ENCODE measurements around the gene ART3.

ART3 gene

GRCh38 chr4:76153356-76153755 lies 78.8 kb downstream of the ART3 start:
- Histone ChIP-seq H3K4me3 (ENCODE audit: low read depth in 1 of 2, low read length in 1 of 2) (no peak overlapping the region), H3K27ac (no peak overlapping the region), H3K9me3 (no peaks in the 10 kb centered on the region), H3K4me1 (ENCODE audit: control insufficient read depth in 1 of 2, insufficient read depth in 1 of 2, low read depth in 1 of 2, low read length in 1 of 2) (no peaks in the 10 kb centered on the region), H3K36me3 (no peaks in the 10 kb centered on the region), H3K27me3 (no peaks in the 10 kb centered on the region)
- TF ChIP-seq CTCF (IDR thresholded peaks at IDR 0.05) = no peak

- Histone ChIP-seq H3K27me3 (no peaks in the 10 kb centered on the region), H3K27ac (no peak overlapping the region), H3K36me3 (peaks cover 14% of the 10 kb centered on the region), H3K9me3 (no peaks in the 10 kb centered on the region), H3K4me3 (ENCODE audit: low read depth in 1 of 2, low read length in 1 of 2) (no peak overlapping the region), H3K4me1 (ENCODE audit: control insufficient read depth in 1 of 2, insufficient read depth in 1 of 2, low read depth in 1 of 2, low read length in 1 of 2) (no peaks in the 10 kb centered on the region)
- no peak for TF ChIP-seq CTCF (IDR thresholded peaks at IDR 0.05)
These were observed 81.5 kb downstream of the ART3 start for GRCh38 chr4:76155979-76156378.

- H3K4me1 ChIP-seq (ENCODE audit: control insufficient read depth in 1 of 2, insufficient read depth in 1 of 2, low read depth in 1 of 2, low read length in 1 of 2) = no peaks in the 10 kb centered on the region
- no peak for TF ChIP-seq CTCF (IDR thresholded peaks at IDR 0.05)
- no peak overlapping the region for H3K27ac ChIP-seq
- no peak overlapping the region for H3K4me3 ChIP-seq (ENCODE audit: low read depth in 1 of 2, low read length in 1 of 2)
- peaks cover 20% of the 10 kb centered on the region for H3K36me3 ChIP-seq
- H3K27me3 ChIP-seq = no peaks in the 10 kb centered on the region
- no peaks in the 10 kb centered on the region for H3K9me3 ChIP-seq
These were observed 82.1 kb downstream of the ART3 start for GRCh38 chr4:76156635-76157034.

GRCh38 chr4:76160355-76160754 lies 85.8 kb downstream of the ART3 start:
- Histone ChIP-seq H3K4me3 (ENCODE audit: low read depth in 1 of 2, low read length in 1 of 2) (no peak overlapping the region), H3K27me3 (no peaks in the 10 kb centered on the region), H3K27ac (no peak overlapping the region), H3K9me3 (no peaks in the 10 kb centered on the region), H3K36me3 (peaks cover 48% of the 10 kb centered on the region), H3K4me1 (ENCODE audit: control insufficient read depth in 1 of 2, insufficient read depth in 1 of 2, low read depth in 1 of 2, low read length in 1 of 2) (no peaks in the 10 kb centered on the region)
- no peak for TF ChIP-seq CTCF (IDR thresholded peaks at IDR 0.05)
